GM19099 (cell line): Measurements from ENCODE around the gene NBL1.

ENCODE experiments used
- POLR2A ChIP-seq: IDR thresholded peaks from 3 replicates; pipeline ENCODE4 v1.6.1; 2011; ENCODE audit warnings: low read depth; ENCODE audit not compliant: insufficient read length; ENCODE audit errors: extremely low read depth

The NBL1 gene

GRCh38 chr1:19668888-19669287 lies 24.8 kb downstream of the NBL1 start:
- TF ChIP-seq POLR2A, result no peak

- no peak for TF ChIP-seq POLR2A
Measured at GRCh38 chr1:19670787-19671186, 26.7 kb downstream of the NBL1 start.

- no peak for TF ChIP-seq POLR2A
Measured at GRCh38 chr1:19672237-19672636, 28.1 kb downstream of the NBL1 start.

GRCh38 chr1:19675797-19676196 lies 31.7 kb downstream of the NBL1 start:
- TF ChIP-seq POLR2A, result no peak

- no peak for TF ChIP-seq POLR2A
Measured at GRCh38 chr1:19676438-19676922, 32.4 kb downstream of the NBL1 start.

- TF ChIP-seq POLR2A, result no peak
Measured at GRCh38 chr1:19678493-19678892, 34.4 kb downstream of the NBL1 start.

- TF ChIP-seq POLR2A, result no peak
Measured at GRCh38 chr1:19678931-19679453, 34.9 kb downstream of the NBL1 start.

GRCh38 chr1:19679691-19680090 lies 35.6 kb downstream of the NBL1 start:
- no peak for TF ChIP-seq POLR2A

- TF ChIP-seq POLR2A, result no peak
Measured at GRCh38 chr1:19680644-19681043, 36.5 kb downstream of the NBL1 start.

- TF ChIP-seq POLR2A, result no peak
Measured at GRCh38 chr1:19682257-19682656, 38.1 kb downstream of the NBL1 start.

- no peak for TF ChIP-seq POLR2A
Measured at GRCh38 chr1:19682901-19683300, 38.8 kb downstream of the NBL1 start.

- TF ChIP-seq POLR2A, result no peak
Measured at GRCh38 chr1:19683351-19683750, 39.2 kb downstream of the NBL1 start.

GRCh38 chr1:19684677-19685076 lies 40.6 kb downstream of the NBL1 start:
- no peak for TF ChIP-seq POLR2A

- no peak for TF ChIP-seq POLR2A
Measured at GRCh38 chr1:19685994-19686393, 41.9 kb downstream of the NBL1 start.

- no peak for TF ChIP-seq POLR2A
Measured at GRCh38 chr1:19687414-19687813, 43.3 kb downstream of the NBL1 start.

GRCh38 chr1:19688041-19688842 lies 44.1 kb downstream of the NBL1 start:
- TF ChIP-seq POLR2A, result no peak

GRCh38 chr1:19689085-19689757 lies 45.1 kb downstream of the NBL1 start:
- TF ChIP-seq POLR2A, result no peak

- TF ChIP-seq POLR2A, result no peak
Measured at GRCh38 chr1:19689856-19690255, 45.7 kb downstream of the NBL1 start.
